Nephron progenitor cell (in vitro differentiated cells): ENCODE measurements around the gene CDC42BPB.

Experiments used
- DNase-seq: peaks from one replicate; pipeline ENCODE4 v3.0.0; 2021
- H3K27ac Mint-ChIP-seq: 2 replicates; pipeline ENCODE4 v1.8.0; 2021; ENCODE audit warnings: mild to moderate bottlenecking, moderate library complexity, mixed read lengths
- H3K27me3 Mint-ChIP-seq: 2 replicates; pipeline ENCODE4 v1.8.0; 2021; ENCODE audit warnings: mild to moderate bottlenecking, low read depth, mixed read lengths; ENCODE audit not compliant: poor library complexity
- H3K36me3 Mint-ChIP-seq: 2 replicates; pipeline ENCODE4 v1.8.0; 2021; ENCODE audit warnings: low read depth, mixed read lengths
- H3K4me1 Mint-ChIP-seq: 2 replicates; pipeline ENCODE4 v1.8.0; 2021; ENCODE audit warnings: mixed read lengths
- H3K4me3 Mint-ChIP-seq: 2 replicates; pipeline ENCODE4 v1.8.0; 2021; ENCODE audit warnings: mild to moderate bottlenecking, moderate library complexity, mixed read lengths
- H3K9me3 Mint-ChIP-seq: 2 replicates; pipeline ENCODE4 v1.8.0; 2021; ENCODE audit warnings: mild to moderate bottlenecking, moderate library complexity, mixed read lengths
- CTCF ChIP-seq: fragments of 200-600 bp; sonication (generic); IDR thresholded peaks from 2 replicates; pipeline ENCODE4 v1.5.0; 2021; ENCODE audit warnings: antibody characterized with exemption

The CDC42BPB gene

DNA sequence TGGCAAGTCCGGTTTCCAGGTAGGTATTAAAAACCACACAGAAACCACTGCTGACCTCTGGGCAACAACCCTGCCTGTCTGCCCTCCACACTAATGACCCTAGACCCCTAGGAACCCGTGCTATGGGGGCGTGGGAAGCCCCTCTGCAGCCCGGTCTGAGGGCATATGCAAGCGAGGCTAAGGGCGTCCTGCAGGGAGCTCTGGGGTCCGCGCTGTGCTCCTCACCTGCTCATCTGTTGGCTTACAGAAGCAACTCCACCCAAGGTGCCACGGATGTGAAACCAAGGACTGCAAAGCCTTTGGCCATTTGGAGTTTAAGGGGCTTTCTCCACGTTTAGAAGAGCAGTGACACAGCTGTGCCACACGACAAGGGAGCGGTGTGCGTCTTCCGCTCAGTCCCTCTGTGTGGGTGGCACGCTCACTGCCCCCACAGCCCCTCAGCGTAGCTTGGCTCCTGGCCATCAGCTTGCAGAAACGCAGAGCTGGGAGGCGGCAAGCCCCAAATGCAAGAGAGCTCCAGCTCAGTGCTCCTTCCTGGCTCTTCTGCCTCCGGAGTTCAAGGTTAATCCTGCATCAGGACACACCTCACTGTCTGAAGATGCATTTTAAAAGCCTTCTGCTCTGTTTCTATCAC is 116.5 kb downstream of the CDC42BPB start:
- no peaks in the 10 kb centered on the region for H3K4me1 Mint-ChIP-seq
- H3K4me3 Mint-ChIP-seq = no peak overlapping the region
- no peak for TF ChIP-seq CTCF
- DNase-seq = no peak
- no peaks in the 10 kb centered on the region for H3K9me3 Mint-ChIP-seq
- H3K27me3 Mint-ChIP-seq = no peaks in the 10 kb centered on the region
- peak overlapping the region; percentile 22 for H3K27ac Mint-ChIP-seq
- H3K36me3 Mint-ChIP-seq = peaks cover 57% of the 10 kb centered on the region

- Mint-ChIP-seq H3K4me3 (no peak overlapping the region), H3K9me3 (no peaks in the 10 kb centered on the region), H3K4me1 (no peaks in the 10 kb centered on the region)
These were observed 117.4 kb downstream of the CDC42BPB start for GRCh38 chr14:102939820-102940561.

DNA sequence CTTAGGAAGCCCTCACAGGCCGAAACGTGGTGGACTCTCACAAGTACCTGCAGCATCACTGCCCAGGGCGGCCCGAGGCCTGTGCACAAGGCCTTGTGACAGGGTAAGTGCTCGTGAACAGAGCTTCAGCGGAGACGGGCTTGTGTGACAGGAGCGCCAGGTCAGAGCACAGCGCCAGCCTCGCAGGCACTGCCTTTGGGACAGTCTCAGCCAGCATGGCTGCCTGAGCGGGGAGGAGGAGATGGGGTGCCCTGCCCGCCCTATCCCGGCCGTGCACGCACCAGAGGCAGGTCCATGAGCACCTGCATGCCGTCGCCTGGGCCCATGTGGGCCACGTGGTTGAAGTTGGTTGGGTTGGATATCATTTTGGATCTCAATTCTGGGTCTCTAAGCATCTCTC is 118.0 kb downstream of the CDC42BPB start:
- H3K27me3 Mint-ChIP-seq = no peaks in the 10 kb centered on the region
- H3K4me1 Mint-ChIP-seq = no peaks in the 10 kb centered on the region
- no peak overlapping the region for H3K4me3 Mint-ChIP-seq
- peaks cover 59% of the 10 kb centered on the region for H3K36me3 Mint-ChIP-seq
- no peak for DNase-seq
- TF ChIP-seq CTCF = no peak
- H3K27ac Mint-ChIP-seq = peak overlapping the region; percentile 86
- no peaks in the 10 kb centered on the region for H3K9me3 Mint-ChIP-seq

More at GRCh38 chr14:102939820-102940561, 117.4 kb downstream of the CDC42BPB start:
- no peak for TF ChIP-seq CTCF
- H3K27ac Mint-ChIP-seq = peak overlapping the region; percentile 86
- peaks cover 55% of the 10 kb centered on the region for H3K36me3 Mint-ChIP-seq
- no peak for DNase-seq
- H3K27me3 Mint-ChIP-seq = no peaks in the 10 kb centered on the region

DNA sequence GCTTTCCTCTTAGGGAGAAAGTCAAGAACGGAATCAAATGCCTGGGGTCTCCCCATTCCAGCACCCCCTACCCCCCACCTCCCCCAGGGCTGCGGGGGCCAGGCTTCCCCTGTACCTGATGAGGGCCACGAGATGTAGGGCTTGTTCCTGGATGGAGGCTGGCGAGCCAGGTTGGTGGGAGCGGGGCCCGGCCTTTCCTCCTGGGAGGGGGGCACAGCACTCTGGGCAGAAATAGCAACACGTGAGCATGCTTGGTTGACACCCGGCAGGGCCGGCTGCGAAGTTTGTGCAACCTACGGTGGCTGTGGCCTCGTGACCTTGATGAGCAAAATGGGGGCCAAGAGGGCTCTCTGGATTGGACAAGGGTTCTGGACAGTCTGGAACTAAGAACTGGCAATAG is 119.2 kb downstream of the CDC42BPB start:
- no peak overlapping the region for H3K4me3 Mint-ChIP-seq

GRCh38 chr14:102937331-102938175 is 119.8 kb downstream of the CDC42BPB start:
- Mint-ChIP-seq H3K4me3 (no peak overlapping the region), H3K27me3 (peaks cover 2% of the 10 kb centered on the region), H3K4me1 (no peaks in the 10 kb centered on the region), H3K36me3 (peaks cover 63% of the 10 kb centered on the region), H3K9me3 (no peaks in the 10 kb centered on the region), H3K27ac (no peak overlapping the region)
- DNase-seq = no peak
- TF ChIP-seq CTCF = no peak

More for the DNA sequence above, 119.2 kb downstream of the CDC42BPB start:
- H3K4me1 Mint-ChIP-seq = no peaks in the 10 kb centered on the region
- H3K36me3 Mint-ChIP-seq = peaks cover 63% of the 10 kb centered on the region
- no peak overlapping the region for H3K27ac Mint-ChIP-seq
- peaks cover 2% of the 10 kb centered on the region for H3K27me3 Mint-ChIP-seq
- TF ChIP-seq CTCF = no peak
- no peaks in the 10 kb centered on the region for H3K9me3 Mint-ChIP-seq
- no peak for DNase-seq
